Measurements from ENCODE around the gene NUTF2.
A peak's percentile ranks its signal among the peaks of the same experiment; 100 is the strongest.

The NUTF2 gene

DNA sequence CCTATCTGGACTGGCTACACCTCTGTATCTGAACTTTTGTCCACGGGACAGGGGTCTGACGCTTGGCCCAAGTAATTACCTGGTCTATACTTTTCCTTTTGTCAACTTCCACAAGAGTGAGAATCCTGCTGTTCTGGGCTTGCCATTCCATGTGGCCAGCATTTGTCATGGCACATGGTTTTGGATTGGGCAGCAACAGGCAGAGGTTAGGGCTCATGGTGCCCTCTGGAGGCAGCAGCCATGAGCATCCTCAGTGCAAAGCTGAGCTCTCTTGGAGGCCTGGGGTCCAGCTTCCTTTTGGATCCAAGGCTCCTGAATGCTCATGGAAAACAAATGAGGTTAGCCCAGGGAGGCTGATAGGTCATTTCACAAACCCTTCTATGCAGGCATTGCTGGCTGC, 18.6 kb downstream of the NUTF2 start:
- no peak for DNase-seq

DNA sequence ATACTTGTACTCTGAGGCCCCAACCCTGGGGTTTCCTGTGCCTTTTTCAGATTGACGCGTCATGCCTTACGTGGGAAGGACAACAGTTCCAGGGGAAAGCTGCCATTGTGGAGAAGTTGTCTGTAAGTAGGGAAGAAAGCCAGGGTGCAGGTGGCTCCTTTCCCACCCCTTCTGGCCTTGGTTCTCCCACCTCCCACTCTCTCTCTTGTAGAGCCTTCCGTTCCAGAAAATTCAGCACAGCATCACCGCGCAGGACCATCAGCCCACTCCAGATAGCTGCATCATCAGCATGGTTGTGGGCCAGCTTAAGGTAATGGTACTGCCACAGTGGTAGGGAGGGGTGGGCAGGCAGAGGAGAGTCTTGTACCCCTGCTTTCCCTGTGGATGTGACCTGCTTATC, 21.6 kb downstream of the NUTF2 start:
- no peak for DNase-seq

DNA sequence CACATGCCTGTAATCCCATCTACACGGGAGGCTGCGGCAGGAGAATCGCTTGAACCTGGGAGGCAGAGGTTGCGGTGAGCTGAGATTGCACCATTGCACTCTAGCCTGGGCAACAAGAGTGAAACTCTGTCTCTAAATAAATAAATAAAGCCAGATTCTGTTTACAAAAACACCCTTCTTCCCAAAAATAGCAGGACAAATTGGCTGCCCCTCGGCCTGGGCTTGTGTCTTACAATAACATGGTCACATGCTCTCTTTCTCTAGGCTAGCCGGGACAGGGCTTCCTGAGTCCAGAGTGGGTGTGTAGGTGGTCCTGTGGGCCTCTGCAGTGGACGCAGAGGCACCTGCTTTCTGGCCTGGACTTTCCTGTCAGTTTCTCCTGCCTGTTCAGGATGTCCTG, 22.9 kb downstream of the NUTF2 start:
- no peak for DNase-seq

DNA sequence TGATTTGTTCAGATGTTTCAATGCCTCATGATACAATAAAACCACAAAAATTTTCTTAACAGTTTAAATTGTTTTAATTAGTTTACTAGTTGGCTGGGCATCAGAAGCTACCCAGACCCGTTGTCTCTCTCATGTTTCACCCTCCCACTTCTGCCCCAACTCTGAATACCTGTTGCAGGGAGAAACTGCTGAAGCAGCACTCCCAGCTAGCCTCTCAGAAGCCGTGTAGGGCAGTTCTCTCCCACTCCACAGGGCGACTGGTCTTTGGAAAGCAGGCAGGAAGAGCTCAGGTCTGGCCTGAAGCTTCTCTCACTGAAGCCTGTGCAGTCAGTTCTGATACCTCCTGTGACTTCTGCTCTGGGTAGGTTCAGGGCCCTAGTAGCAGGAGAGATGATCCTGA, 24.5 kb downstream of the NUTF2 start:
- DNase-seq = no peak

GRCh38 chr16:67872131-67872630, 25.4 kb downstream of the NUTF2 start:
- DNase-seq = no peak

DNA sequence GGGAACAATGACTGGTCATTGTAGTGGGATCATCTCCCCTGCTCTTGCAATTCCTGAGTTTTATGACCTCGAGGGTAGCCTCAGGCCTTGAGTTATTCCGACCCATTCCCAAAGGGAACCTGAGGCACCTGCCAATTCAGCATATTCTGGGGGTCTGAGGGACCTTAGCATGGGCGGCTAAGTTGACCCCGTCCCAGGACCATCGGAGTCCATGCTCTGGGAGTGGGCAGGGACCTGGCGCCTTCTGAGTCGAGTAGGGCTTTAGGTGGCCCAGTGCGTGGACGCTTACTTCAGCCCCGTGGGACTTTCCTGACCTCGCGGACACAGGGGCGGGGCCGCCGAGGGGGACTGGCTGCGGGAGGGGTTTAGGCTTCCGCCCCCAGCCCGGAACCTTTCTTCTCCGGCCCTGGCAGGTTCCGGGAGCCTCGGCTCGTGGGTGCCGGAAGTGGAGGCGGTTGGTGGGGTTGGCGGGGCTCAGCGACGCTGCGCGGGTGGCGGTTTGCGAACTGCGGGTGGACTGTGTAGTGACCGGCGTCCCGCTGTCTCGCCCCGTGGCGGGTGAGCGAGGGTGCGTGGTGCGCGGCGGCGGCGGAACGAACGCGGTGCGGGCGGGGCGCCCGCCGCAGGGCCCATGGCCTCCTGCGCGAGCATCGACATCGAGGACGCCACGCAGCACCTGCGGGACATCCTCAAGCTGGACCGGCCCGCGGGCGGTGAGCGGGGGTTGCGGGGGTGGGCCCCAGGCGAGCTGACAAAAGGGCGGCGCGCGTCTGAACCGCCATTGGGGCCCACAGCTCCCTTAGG, 26.1 kb downstream of the NUTF2 start, which contains the start of gene EDC4:
Gene EDC4, plus strand, starts transcription at position 422 of the 804 bp plus-strand sequence. Its CDS starts 210 bp downstream, at position 632.
- peak; percentile 32 for DNase-seq

DNA sequence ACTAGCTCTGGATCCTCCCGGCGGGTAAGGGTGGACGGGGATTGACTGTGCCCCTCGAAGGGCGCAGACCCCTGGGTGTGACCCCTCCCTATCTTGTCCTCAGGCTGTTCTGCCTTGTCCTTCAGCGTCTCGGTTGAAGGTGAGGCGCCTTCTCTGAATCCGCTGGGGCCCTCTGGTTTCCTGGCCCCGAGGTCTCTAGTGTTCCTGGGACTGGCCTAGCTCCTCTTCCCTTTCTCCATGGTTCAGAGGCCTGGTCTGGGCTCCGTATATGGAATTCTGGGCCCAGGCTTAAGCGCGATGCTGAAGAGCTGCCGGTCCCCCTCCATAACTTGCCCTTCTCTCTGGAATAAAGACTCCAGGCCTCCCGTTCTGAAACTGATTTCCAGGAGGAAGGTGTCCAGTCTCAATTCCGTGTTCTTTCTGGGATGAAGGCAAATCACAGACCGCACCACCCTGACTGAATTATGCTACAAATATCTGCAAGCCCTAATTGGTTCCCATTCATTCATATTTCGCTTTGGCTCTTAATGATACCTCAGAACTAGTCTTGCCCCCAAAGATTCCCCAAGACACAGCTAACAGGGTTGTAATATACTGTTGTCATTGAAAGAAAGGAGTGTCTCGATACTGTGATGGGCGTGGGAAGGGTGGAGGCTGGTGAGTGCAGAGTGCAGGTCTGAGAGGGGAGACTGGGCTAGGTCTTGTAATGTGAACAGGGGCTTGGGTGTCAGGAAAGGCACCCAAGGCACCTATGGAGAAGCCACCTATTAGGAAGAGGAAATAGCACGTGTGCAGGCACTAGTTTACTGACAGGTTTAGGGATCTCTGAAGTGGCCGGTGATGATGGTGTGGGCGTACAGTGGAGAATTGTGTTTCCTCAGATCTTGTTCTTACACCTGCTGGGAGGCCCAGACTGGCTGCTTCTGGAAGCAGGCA, 27.0 kb downstream of the NUTF2 start:
- DNase-seq = no peak

- no peak for DNase-seq
These were observed 27.6 kb downstream of the NUTF2 start for GRCh38 chr16:67874372-67874771.

DNA sequence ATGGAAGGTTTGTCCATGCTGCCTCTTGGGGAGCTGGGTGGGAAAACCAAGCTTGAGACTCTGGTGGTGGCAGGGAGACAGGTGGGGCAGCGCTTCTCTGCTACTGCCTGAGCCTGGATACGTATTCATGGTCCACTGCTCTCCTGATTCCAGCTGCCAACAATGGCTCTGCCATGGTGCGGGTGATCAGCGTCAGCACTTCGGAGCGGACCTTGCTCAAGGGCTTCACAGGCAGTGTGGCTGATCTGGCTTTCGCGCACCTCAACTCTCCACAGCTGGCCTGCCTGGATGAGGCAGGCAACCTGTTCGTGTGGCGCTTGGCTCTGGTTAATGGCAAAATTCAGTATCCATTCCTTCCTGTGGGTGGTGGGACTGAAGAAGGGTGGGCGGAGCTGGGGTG, 30.3 kb downstream of the NUTF2 start:
- no peak for DNase-seq

- DNase-seq = no peak
These were observed 31.5 kb downstream of the NUTF2 start for GRCh38 chr16:67878232-67878631.

GRCh38 chr16:67878846-67879245, 32.1 kb downstream of the NUTF2 start:
- DNase-seq = no peak

DNA sequence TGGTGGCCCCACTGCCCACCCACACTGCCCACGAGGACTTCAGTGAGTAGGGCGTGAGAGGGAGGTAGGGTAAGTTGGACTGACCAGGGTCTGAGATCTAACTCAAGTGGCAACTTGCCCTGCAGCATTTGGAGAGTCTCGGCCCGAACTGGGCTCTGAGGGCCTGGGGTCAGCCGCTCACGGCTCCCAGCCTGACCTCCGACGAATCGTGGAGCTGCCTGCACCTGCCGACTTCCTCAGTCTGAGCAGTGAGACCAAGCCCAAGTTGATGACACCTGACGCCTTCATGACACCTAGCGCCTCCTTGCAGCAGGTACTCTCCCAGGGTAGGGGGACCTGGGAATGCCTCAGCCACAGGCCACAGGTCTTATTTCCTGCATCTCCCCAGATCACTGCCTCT, 32.7 kb downstream of the NUTF2 start:
- no peak for DNase-seq

- DNase-seq = no peak
These were observed 33.2 kb downstream of the NUTF2 start for GRCh38 chr16:67879936-67880335.

DNA sequence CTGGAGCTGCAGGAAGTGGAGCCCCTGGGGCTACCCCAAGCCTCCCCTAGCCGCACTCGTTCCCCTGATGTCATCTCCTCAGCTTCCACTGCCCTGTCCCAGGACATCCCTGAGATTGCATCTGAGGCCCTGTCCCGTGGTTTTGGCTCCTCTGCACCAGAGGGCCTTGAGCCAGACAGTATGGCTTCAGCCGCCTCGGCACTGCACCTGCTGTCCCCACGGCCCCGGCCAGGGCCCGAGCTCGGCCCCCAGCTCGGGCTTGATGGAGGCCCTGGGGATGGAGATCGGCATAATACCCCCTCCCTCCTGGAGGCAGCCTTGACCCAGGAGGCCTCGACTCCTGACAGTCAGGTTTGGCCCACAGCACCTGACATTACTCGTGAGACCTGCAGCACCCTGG, 33.9 kb downstream of the NUTF2 start:
- DNase-seq = no peak

DNA sequence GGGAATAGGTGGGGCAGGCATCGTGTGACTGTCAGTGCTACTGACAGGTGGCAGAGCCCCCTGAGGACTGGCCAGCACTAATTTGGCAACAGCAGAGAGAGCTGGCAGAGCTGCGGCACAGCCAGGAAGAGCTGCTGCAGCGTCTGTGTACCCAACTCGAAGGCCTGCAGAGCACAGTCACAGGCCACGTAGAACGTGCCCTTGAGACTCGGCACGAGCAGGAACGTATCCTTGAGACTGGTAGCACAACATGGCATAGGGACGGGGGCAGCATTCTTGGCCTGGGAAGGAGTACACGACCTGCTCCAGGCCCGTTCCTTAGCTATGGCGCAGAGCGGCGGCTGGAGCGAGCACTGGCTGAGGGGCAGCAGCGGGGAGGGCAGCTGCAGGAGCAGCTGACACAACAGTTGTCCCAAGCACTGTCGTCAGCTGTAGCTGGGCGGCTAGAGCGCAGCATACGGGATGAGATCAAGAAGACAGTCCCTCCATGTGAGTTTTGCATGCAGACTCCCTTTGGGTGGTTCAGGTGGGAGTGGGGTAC, 35.0 kb downstream of the NUTF2 start:
- no peak for DNase-seq

DNA sequence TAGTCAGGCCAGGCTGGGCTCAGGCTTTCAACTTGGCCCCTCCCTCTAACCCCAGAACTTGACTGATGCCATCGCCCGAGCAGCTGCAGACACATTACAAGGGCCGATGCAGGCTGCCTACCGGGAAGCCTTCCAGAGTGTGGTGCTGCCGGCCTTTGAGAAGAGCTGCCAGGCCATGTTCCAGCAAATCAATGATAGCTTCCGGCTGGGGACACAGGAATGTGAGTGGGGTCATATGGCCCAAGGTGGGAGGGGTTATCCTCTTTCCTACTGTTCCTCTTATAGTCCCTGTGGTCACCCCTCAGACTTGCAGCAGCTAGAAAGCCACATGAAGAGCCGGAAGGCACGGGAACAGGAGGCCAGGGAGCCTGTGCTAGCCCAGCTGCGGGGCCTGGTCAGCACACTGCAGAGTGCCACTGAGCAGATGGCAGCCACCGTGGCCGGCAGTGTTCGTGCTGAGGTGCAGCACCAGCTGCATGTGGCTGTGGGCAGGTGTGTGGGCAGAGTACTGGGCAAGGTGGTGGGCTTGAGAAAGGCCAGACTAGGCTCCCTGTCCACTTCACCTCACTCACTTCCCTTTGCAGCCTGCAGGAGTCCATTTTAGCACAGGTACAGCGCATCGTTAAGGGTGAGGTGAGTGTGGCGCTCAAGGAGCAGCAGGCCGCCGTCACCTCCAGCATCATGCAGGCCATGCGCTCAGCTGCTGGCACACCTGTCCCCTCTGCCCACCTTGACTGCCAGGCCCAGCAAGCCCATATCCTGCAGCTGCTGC, 35.8 kb downstream of the NUTF2 start:
- no peak for DNase-seq

DNA sequence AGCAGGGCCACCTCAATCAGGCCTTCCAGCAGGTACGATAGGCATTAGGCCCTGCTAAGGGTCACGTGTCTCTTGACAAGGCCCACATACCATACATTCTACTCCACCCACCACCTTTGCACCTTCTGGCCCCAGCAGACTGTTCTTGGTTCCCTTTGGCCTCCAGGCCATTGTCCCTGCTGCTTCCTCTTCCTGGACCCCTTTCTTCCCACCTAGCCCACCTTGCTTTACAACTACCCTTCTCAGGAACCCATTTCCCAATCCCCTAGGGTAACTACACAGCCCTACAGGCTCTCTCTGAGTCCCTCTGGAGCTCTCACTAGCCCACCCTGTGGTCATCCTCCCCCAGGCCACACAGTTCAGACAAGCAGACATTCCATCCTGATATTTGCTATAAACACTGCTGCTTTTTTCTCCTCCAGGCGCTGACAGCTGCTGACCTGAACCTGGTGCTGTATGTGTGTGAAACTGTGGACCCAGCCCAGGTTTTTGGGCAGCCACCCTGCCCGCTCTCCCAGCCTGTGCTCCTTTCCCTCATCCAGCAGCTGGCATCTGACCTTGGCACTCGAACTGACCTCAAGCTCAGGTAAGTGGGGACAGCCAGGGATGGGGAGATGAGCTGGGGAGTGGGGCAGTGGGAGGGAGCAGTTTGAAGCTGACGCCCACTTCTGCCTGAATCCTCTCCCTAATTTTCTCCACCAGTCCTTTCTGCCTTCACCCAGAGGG, 36.6 kb downstream of the NUTF2 start:
- DNase-seq = no peak

GRCh38 chr16:67883872-67884261, 37.1 kb downstream of the NUTF2 start:
- peak; percentile 37 for DNase-seq

- DNase-seq = peak; percentile 64
These were observed 38.0 kb downstream of the NUTF2 start, which contains the start of gene NRN1L for GRCh38 chr16:67884684-67885083. Gene NRN1L, plus strand, starts transcription at chr16:67884885. Its CDS starts 19 bp downstream, at chr16:67884904.

DNA sequence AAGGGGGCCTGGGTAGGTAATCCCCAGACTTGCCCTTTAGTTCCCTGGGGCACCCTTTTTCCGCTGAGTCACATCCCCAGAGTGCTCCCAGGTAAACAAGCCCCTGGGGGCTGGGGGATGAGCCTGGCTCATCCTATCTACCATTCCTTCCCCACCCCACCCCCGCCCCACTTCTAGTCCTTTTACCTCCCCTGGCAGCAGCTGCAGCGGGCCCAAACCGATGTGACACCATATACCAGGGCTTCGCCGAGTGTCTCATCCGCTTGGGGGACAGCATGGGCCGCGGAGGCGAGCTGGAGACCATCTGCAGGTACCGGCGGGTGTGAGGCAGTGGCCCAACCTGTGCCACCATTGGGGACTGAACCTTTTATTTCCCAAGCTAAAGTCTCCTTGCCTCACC, 38.8 kb downstream of the NUTF2 start:
- DNase-seq = no peak

- DNase-seq = no peak
These were observed 39.2 kb downstream of the NUTF2 start for GRCh38 chr16:67885976-67886375.

DNA sequence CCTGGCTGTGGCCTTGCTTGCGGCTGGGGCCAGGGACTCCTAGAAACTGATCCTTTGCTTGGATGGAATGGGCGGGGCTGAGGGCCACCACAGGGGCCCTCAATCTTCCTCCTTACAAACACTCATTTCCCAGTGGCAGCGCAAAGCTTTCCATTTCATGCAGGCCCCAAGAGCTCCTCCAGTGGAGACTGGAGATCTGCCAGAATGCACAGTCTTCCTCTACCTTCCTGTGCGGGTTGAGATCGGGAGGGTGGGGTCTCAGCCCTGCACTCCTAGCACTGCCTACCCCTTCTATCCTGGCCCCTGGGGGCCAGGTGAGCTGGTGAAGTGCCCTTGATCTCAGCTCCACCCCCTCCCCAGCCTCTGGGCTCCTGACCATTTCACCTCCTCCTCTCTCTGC, 39.7 kb downstream of the NUTF2 start:
- DNase-seq = no peak

Measured in NCI-H2029 (cell line).